NCI-H82 treated with DMSO at 0.1 percent for 48 hours (cell line): ENCODE results near the gene USE1.
A peak's percentile ranks its signal among the peaks of the same experiment; 100 is the strongest.
"Not testable (repeated sequence)": the region's sequence is repeated elsewhere in the genome, so short reads cannot be mapped to it uniquely, and the experiment has no call there.

ENCODE experiments used
- DNase-seq: peaks from one replicate; lab custom pipeline; 2025; ENCODE audit not compliant: unreplicated experiment; lab: John Stamatoyannopoulos, UW

The USE1 gene, protein sequence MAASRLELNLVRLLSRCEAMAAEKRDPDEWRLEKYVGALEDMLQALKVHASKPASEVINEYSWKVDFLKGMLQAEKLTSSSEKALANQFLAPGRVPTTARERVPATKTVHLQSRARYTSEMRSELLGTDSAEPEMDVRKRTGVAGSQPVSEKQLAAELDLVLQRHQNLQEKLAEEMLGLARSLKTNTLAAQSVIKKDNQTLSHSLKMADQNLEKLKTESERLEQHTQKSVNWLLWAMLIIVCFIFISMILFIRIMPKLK

DNA sequence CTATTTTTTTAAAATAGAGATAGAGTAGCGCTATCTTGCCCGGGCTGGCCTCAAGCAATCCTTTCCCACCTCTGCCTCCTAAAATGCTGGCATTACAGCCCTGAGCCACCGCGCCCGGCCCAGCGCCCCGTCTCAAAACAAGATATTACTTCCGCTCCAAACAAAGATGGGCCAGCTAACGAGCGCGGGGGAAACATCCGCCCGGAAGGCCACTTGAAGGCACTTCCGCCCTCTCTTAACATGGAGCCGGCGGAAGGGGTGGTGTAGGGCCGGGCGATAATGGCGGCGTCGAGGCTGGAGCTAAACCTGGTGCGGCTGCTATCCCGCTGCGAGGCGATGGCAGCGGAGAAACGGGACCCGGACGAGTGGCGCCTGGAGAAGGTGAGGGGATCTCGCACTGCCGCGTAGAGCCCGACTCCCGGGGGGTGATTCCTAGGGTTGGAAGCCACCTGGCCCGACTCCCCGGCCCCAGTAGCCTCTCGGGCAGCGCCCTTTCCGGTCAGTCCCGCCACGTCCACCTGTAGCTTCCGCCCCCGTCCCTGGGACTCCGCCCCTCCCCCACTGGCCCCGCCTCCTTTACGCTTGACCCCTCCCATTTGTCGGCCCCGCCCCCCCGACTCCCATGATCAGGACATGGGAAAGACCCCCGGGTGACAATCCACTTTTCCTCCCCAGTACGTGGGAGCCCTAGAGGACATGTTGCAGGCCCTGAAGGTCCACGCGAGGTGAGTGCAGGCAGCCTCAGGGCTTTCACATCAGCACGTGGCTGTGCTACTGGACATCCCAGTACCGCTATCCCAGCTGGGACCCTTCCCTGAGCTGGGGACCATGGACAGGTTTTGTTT lies at the start of gene USE1:
TSS of gene USE1 (plus strand) at position 231 of the 845 bp plus-strand sequence. CDS start at position 280, 49 bp downstream.
- DNase-seq = peak; percentile 86

DNA sequence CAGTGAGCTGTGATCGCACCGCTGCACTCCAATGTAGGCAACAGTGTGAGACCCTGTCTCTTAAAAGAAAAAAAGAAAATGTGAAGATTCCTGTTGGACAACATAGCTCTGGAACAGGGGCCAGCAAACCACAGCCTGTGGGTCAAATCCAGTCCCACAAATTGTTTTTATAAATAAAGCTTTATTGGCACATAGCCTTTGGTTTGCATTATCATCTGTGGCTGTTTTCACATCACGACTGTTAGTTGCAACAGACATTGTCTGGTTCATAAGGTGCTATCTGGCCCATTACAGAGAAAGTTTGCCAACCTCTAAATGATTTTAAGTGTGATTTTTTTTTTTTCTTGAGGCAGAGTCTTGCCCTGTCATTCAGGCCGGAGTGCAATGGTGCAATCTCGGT lies 49.4 kb upstream of the USE1 start:
- no peak for DNase-seq

DNA sequence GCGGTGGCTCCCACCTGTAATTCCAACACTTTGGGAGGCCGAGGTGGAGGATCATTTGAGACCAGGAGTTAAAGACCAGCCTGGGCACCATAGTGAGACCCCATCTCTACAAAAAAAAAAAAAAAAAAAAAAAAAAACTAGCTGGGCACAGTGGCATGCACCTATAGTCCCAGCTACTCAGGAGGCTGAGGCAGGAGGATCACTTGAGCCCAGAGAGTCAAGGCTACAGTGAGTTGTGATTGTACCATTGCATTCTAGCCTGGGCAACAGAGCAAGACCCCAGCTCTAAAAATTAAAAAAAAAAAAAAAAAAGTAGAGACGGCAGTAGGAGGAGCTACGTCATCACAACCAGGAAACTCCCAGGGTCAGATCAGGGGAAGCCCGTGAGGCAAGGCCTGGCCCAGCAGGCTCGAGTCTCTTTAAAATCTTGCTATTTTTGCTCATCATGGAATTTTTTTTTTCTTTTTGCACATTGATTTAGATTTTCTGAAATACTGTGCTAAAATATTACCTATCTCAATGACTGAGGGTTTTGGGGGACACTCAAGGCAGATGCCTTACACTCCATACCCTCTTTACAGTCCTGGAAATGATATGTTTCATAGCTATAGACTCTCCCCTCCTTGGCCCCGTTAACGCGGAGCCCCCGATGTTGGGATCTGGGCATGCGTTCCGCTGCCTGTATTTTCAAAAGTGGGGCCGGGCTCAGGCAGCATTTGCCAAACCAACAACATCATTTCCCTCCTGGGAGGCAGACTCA lies 44.4 kb upstream of the USE1 start:
- no peak for DNase-seq

DNA sequence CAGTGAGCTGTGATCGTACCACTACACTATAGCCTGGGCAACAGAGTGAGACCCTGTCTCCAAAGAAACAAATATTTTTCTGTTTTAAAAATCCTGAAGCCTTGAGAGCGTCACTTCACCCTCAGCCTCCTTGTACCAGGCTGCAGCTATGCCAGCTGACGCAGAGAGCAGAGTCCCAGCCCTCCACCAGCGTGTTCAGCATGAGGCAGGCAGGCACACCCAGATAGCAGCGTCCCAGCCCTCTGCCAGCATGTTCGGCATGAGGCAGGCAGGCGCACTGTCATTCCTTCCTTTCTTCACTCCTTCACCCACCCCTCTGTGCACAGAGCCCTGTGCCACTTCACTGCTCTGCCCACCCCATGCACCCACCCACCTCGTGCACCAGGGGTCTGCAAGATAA lies 43.3 kb upstream of the USE1 start:
- no peak for DNase-seq

DNA sequence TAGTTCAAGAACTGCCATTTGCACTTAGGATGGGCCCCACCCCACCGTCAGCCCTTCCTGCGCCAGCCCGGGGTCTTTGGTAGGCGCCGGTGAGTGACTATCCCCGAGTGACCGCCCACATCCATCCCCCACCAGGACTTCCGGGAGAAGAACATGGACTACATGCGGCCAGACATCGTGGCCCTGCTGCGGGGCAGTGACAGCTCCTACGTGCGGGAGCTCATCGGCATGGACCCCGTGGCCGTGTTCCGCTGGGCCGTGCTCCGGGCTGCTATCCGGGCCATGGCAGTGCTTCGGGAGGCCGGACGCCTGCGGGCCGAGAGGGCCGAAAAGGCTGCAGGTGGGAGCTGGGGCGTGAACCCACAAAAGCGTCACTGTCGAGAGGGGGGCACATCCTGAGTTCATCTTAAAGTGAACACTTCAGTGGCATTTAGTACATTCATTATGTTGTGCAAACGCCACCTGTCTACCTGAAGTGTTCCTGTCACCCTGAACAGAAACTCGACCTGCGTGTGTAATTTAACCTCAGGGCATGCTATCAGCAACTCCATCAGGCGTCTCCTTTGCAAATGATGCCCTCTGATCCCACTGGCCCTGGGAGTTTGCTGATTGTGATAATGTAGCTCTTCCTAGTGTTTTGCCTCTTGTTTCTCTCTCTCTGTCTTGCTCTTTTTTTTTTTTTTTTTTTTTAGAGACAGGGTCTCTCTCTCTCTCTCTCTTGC lies 42.4 kb upstream of the USE1 start:
- no peak for DNase-seq

DNA sequence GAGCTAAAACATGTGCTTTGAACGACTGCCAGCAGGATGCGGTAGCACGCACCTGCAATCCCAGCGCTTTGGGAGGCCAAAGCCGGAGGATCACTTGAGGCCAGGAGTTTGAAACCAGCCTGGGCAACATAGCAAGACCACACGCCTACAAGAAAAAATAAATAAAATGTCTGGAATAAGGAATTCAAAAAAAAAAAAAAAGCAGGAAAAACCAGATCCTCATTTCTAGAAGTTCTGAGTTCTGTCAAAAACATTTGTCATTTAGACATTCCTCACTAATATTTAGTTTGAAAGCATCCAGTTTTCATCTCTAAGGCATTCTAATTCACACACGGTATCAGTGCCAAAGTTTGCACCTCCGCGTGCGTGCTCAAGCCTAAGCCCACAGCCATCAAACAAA lies 36.9 kb upstream of the USE1 start:
- no peak for DNase-seq

DNA sequence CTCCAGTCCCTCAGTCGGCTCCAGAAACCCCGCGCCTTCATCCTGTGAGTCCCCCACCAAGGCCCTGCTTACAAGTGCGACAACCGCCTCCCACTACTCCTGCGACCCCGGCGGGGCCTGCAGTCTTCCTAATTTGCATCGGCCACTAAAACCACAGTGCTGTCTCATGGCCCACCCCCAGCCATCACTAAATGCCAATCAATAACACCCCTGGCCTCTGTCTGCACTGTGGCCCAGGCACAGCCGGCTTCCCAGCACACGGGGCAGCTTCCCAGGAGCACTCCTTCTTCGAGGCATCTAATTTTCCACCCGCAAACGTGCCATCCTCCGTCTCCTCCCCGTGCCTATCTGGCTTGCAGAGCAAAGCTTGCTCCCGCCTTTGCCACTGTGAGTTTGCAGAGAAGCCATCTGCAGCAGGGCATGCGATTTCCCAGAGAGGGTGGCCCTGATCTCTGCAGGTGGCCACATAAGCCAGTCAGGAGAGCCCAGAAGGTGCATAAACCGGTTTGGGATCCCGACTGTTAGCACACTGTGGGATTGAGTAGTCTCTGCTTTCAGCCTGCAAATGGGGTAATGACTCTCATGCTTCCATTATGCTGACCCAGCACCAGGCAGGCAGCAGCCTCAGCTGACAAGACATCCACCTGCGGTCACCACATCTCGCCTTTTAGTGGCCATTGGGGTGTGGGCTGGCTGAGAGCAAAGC lies 34.0 kb upstream of the USE1 start:
- no peak for DNase-seq

DNA sequence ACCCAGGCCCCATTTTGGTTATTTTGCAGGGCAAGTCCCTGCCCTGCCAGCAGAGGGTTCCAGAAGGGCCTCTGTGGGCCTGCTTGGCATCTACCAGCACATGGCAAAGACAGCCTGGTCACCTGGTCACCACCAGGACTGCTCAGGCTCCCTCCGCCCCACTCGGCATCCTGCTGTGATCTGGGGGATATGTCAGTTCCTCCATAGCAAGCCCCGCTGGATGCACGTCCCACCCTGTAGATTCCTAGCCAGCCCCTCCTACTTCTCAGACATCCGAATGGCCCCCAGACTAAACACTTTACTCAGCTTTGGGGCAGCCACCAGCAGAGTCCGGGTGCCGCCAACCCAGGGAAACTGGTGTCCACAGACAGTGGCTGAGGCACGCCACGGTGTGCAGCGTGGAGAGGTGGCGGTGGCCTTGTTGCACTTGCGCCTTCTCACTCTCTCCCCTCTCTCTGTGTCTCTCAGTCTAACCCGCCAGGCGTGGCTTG lies 31.8 kb upstream of the USE1 start:
- no peak for DNase-seq

DNA sequence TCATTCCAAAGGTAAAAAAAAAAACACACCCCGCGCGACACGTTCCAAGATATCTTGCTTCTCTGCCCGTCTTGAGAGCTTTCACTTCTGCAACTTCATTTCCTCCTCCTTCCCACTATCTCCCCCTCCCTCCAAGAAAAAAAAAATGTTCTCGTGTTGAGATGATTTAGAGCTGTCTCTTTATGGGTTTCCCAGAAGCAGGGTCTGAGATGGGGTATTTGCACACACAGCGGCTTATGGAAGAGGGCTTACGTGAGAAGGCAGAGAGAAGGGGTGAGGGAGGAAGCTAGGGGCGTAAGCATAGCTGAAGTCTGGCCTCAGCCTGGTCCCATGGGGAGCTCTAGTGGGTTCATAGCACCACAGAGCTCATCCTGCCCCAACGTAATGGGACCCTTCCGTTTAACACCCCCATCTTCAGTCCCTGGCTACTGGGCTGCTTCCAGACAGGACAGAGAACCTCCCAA lies 31.3 kb upstream of the USE1 start:
- no peak for DNase-seq

DNA sequence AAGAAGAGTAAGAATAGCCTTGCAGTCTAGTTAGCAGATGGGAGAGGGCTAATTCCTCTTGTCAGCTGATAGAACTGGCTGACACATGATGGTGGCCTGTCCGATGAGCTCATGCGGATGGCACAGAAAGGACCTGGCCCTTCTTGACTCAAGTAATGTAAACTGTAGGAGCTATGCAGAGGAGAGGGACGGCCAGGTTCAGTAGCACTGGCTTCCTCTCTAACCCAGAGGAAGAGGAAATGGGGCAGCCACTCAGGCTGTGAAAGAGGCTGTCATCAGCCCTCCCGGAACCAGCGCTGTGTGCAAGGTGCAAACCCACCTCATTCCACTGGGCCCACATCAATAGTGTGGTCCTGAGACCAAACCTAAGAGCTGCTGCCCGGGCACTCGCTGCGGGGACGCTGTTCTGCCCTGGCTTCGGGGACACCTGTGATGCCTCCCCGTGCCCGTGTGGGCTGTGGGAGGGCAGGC lies 30.8 kb upstream of the USE1 start:
- no peak for DNase-seq

DNA sequence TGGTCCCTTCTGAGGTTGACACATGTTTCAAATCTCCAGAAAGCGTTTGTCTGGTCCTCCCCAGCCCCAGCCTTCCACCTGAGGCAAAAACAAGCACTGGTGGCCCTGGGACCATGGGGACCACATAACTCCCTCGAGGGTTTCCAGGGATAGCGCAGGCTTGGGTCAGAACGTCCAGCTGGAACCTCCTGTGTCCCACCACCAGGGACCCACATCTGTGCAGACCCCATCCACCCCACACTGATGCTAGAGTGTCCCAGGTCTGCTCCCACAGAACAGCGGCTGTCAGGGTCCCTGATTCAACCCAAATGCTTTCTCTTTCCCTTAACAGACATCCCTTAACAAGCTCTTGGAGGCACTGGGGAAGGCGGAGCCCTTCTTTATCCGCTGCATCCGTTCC lies 29.6 kb upstream of the USE1 start:
- DNase-seq = no peak

DNA sequence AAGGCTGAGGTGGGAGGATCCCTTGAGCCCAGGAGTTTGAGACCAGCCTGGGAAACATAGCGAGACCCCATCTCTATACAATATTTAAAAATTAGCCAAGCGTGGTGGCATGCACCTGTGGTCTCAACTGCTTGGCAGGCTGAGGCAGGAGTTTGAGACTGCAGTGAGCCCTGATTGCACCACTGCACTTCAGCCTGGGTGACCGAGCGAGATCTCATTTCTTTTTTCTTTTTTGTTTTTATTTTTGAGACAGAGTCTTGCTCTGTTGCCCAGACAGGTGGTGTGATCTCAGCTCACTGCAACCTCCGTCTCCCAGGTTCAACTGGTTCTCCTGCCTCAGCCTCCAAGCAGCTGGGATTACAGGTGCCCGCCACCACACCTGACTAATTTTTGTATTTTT lies 23.4 kb upstream of the USE1 start:
- DNase-seq = not testable (repeated sequence)

DNA sequence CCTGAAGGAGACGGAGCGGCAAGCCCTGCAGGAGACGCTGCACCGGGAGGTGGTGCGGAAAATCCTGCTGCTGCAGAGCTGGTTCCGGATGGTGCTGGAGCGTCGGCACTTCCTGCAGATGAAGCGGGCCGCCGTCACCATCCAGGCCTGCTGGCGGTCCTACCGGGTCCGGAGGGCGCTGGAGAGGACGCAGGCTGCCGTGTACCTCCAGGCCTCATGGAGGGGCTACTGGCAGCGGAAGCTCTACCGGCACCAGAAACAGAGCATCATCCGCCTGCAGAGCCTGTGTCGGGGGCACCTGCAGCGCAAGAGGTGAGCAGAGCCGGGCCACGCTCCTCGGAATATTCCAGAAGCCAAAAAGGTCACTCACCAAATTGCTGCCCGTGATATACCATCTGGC lies 22.4 kb upstream of the USE1 start:
- no peak for DNase-seq

DNA sequence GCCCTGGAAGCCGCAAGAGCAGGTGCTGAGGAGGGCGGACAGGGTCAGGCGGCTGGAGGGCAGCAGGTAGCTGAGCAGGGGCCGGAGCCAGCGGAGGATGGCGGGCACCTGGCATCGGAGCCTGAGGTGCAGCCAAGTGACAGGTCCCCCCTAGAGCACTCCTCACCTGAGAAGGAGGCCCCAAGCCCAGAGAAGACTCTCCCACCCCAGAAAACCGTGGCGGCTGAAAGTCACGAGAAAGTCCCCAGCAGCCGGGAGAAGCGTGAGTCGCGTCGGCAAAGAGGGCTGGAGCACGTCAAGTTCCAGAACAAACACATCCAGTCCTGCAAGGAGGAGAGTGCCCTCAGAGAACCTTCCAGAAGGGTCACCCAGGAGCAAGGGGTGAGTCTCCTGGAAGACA lies 20.5 kb upstream of the USE1 start:
- DNase-seq = no peak

DNA sequence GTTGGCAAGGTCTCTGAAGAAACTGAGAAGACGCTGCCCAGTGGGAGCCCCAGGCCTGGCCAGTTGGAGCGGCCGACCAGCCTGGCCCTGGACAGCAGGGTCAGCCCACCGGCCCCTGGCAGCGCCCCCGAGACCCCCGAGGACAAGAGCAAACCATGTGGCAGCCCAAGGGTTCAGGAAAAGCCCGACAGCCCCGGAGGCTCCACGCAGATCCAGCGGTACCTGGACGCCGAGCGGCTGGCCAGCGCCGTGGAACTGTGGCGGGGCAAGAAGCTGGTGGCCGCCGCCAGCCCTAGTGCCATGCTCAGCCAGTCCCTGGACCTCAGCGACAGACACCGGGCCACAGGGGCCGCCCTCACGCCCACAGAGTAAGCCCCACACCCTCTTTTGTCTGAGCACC lies 20.1 kb upstream of the USE1 start:
- no peak for DNase-seq

DNA sequence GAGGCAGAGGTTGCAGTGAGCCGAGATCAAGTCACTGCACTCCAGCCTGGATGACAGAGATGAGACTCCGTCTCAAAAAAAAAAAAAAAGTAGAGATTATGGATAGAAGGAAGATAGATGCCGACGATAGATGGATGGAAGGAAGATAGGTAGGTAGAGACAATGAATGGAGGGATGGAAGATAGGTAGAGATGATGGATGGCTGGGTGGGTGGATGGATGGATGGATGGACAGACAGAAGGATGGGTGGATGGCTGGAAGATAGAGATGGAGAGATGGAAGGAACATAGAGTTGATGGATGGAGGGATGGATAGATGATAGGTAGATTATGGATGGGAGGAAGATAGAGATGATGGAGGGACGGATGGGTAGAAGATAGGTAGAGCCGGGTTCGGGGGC lies 18.5 kb upstream of the USE1 start:
- no peak for DNase-seq

DNA sequence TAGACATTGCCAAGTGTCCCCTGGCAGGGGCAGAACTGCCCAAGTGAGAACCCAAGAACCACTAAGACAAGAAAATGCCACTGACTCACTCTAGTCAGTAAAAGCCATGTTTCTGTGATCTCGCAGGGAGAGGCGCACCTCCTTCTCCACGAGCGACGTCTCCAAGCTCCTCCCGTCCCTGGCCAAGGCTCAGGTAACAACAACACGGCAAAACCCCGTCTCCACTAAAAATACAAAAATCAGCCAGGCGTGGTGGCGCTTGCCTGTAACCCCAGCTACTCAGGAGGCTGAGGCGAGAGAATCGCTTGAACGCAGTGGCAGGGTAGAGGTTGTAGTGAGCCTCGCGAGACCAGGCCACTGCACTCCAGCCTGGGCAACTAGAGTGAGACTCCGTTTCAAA lies 17.5 kb upstream of the USE1 start:
- DNase-seq = no peak

DNA sequence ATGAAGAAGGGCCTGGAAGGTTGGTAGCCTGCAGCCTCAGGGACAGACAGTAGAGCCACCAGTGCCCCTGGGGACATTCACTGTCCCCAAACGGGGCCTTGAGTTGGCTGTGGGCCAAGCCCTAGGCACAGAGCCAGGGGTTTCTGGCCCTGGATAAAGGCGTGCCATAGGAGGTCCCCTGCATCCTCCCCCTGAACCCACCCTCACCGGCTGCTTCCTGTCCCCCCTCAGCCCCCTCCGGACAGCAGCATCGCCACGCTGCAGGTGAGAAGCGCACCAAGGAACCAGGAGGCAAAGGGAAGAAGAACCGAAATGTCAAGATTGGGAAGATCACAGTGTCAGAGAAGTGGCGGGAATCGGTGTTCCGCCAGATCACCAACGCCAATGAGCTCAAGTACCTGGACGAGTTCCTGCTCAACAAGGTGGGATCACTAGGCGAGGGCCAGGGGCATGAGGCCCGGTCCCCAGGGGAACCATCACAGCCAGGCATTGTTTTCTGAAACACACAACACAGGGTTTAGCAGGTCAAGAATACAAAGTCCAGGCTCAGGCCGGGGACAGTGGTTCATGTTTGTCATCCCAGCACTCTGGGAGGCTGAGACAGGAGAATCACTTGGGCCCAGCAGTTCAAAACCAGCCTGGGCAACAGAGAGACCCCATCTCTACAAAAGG lies 14.6 kb upstream of the USE1 start:
- no peak for DNase-seq

DNA sequence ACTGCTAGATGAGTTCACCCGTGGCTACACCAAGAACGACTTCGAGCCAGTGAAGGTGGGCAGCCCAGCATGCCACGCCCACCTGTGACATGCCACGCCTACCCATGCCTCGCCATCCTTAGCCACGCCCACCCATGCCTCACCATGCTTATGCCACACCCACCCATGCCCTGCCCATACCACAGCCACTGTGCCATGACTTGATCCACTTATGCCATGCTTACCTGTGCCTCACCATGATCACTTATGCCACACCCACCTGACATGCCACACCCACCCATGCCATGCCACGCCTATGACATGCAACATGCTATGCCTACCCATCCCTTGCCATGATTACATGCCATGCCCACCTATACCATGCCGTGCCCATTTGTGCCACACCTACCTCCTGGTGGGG lies 12.9 kb upstream of the USE1 start:
- DNase-seq = no peak

DNA sequence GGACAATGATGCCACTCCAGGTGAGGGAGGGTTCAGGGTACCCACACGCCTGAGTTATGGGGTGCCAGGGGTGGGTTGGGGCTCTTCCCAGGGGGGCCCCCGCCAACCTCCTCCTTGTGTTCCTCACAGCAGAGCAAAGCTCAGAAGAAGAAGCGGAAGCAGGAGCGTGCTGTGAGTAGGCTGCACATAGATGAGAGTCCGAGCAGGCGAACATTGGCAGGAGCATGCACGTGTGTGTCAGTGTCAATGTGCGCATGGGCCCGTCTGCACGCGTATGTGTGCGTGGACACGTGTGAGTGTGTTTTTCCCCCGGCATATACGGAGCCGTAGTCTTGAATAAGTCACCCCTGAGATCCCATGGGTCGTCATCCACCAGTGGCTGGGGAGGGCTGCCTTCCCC lies 12.4 kb upstream of the USE1 start:
- DNase-seq = no peak
